ENCODE results near the gene SPTBN1. TPM values are rescaled to one million over a fixed set of nuclear protein-coding genes. Genes with fewer than 3 reads are reported as not detected.

Gene SPTBN1
- total and polyA plus RNA-seq, 2 donors (not counting 3 experiments of a cell fraction or from before 2014, with no cell fraction given): 63.3 to 320 TPM

DNA sequence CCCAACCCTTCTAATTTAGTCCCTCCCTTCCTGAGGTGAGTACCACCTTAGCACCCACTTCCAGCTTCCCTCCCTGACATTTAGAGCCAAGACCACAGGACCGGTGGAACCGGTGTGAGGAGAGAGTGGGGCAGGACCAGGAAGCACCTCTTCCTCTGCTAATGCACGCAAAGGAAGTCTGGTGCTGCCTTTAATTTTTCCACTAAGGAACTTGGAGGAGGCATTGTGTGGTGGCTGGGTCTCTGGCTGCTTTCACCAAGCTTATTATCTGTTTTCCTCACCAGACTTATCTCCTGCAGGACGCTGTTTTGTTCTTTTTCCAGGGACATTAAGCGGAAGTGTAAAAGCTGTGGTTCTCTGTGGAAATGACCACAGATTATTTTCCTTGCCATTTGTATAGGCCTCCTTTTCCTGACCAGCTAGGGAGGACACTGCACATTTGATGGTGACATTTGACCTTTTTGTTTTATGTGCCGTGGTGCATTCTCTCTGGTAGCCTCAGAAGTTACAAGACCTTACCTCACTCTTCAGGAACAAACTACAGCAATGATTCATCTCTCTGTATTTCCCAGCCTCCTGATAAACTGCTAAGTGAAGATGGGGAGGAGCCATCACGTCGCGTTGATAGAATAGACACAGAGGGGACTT, 39.8 kb upstream of the SPTBN1 start:
- TSS peak; percentile 34 for BruUV-seq (replicated peaks)
- peak; percentile 94 for DNase-seq (ENCODE audit: low read depth, low spot score)

More for the DNA sequence above, 39.8 kb upstream of the SPTBN1 start:
- Histone ChIP-seq H3K79me2 (ENCODE audit: control insufficient read depth, insufficient read depth, low read length) (no peaks in the 10 kb centered on the region), H3K4me3 (replicated peaks in 1 of 3; ENCODE audit: insufficient read depth in 1 of 3, low read depth in 1 of 3, low read length in 3 of 3) (no peak overlapping the region), H3K4me1 (ENCODE audit: control insufficient read depth, extremely low read depth, insufficient read depth, low read length) (peaks cover 44% of the 10 kb centered on the region), H2AFZ (ENCODE audit: low read depth, low read length) (peak overlapping the region; percentile 85), H3K9ac (replicated peaks; ENCODE audit: extremely low read depth, insufficient read depth, low read length) (peak overlapping the region; percentile 11), H3K27ac (ENCODE audit: insufficient read depth, low read depth, low read length) (peak overlapping the region; percentile 74), H3K4me2 (ENCODE audit: insufficient read depth, low read length) (peak overlapping the region; percentile 40), H3K9me1 (replicated peaks; ENCODE audit: control insufficient read depth, extremely low read depth, insufficient read depth, low read length) (no peaks in the 10 kb centered on the region), H3K36me3 (ENCODE audit: control insufficient read depth in 2 of 2, extremely low read depth in 1 of 2, insufficient read depth in 2 of 2, low read length in 2 of 2) (no peaks in the 10 kb centered on the region), H4K20me1 (replicated peaks; ENCODE audit: control insufficient read depth, extremely low read depth, insufficient read depth, low read length) (no peaks in the 10 kb centered on the region), H3K9me3 (replicated peaks; ENCODE audit: control insufficient read depth, insufficient read depth, low read length) (no peaks in the 10 kb centered on the region), H3K27me3 (ENCODE audit: control insufficient read depth in 2 of 2, insufficient read depth in 2 of 2, low read length in 2 of 2) (no peaks in the 10 kb centered on the region)
- FAIRE-seq: peak; percentile 95
- TF ChIP-seq MYC (IDR thresholded peaks at IDR 0.05; ENCODE audit: low read depth, low read length) (no peak), GATA2 (IDR thresholded peaks at IDR 0.05; ENCODE audit: insufficient read depth, insufficient read length, low read depth, low read length) (peak; percentile 70), JUN (IDR thresholded peaks at IDR 0.05; ENCODE audit: borderline replicate concordance, insufficient read depth, insufficient read length, low read depth) (peak; percentile 66), EZH2 (IDR thresholded peaks at IDR 0.05; ENCODE audit: borderline replicate concordance, low read depth, low read length, severe bottlenecking) (no peak), POLR2AphosphoS5 (IDR thresholded peaks at IDR 0.05; ENCODE audit: insufficient read depth, low read depth, low read length) (peak; percentile 51), POLR2A (IDR thresholded peaks at IDR 0.05; ENCODE audit: low read depth, low read length) (no peak), FOS (IDR thresholded peaks at IDR 0.05; ENCODE audit: borderline replicate concordance, insufficient read depth, low read length) (peak; percentile 79)
- TF ChIP-seq, protein P1, sequence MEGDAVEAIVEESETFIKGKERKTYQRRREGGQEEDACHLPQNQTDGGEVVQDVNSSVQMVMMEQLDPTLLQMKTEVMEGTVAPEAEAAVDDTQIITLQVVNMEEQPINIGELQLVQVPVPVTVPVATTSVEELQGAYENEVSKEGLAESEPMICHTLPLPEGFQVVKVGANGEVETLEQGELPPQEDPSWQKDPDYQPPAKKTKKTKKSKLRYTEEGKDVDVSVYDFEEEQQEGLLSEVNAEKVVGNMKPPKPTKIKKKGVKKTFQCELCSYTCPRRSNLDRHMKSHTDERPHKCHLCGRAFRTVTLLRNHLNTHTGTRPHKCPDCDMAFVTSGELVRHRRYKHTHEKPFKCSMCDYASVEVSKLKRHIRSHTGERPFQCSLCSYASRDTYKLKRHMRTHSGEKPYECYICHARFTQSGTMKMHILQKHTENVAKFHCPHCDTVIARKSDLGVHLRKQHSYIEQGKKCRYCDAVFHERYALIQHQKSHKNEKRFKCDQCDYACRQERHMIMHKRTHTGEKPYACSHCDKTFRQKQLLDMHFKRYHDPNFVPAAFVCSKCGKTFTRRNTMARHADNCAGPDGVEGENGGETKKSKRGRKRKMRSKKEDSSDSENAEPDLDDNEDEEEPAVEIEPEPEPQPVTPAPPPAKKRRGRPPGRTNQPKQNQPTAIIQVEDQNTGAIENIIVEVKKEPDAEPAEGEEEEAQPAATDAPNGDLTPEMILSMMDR (IDR thresholded peaks at IDR 0.05; ENCODE audit: extremely low read depth in 1 of 2, insufficient read depth in 1 of 2, low read depth in 1 of 2, low read length in 2 of 2): no peak
- TF ChIP-seq, protein P2, sequence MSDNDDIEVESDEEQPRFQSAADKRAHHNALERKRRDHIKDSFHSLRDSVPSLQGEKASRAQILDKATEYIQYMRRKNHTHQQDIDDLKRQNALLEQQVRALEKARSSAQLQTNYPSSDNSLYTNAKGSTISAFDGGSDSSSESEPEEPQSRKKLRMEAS (IDR thresholded peaks at IDR 0.05; ENCODE audit: insufficient read depth, insufficient read length): no peak
- ChIA-PET CTCF (interaction anchor here (0.7 to 1.2 kb wide), 7 partner anchors 11 to 78 kb away, joined by 3 to 4 read pairs (median 3); no protein-coding TSS in a partner anchor), POLR2A (no interaction called here)
- dilution Hi-C loops (cut with MboI; ENCODE audit: extremely low pct_ligation_motif_present, low sequenced_read_pairs) (no loop called here), intact Hi-C loops (cut with micrococcal nuclease) (loop anchor here (1.0 to 5.0 kb wide), 6 partner anchors 14 to 209 kb away; partner anchors contain the start of gene SPTBN1)
